ENCODE measurements around the gene PTGER2.

Gene PTGER2

DNA sequence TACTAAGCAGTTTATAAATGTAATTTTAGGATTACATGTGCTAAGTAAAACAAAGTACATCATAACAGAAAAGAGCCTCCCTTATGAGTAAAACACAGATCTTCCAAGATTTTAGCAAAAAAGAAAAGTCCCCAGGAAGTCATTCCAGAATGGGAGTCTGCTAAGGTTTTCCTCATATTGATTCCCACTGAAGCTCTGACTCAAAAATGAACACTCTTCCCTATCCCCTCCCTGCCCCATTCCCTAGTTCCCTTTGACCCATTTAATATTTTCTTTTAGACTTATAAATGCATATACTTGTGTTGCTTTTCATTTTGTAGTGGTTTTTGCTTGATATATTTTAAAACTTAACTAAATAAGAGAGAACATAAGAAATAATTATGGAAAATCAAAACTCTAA, 40.1 kb downstream of the PTGER2 start:
- H3K4me3 ChIP-seq (ENCODE audit: low read depth, low read length), result no peak overlapping the region
- TF ChIP-seq, protein P1, sequence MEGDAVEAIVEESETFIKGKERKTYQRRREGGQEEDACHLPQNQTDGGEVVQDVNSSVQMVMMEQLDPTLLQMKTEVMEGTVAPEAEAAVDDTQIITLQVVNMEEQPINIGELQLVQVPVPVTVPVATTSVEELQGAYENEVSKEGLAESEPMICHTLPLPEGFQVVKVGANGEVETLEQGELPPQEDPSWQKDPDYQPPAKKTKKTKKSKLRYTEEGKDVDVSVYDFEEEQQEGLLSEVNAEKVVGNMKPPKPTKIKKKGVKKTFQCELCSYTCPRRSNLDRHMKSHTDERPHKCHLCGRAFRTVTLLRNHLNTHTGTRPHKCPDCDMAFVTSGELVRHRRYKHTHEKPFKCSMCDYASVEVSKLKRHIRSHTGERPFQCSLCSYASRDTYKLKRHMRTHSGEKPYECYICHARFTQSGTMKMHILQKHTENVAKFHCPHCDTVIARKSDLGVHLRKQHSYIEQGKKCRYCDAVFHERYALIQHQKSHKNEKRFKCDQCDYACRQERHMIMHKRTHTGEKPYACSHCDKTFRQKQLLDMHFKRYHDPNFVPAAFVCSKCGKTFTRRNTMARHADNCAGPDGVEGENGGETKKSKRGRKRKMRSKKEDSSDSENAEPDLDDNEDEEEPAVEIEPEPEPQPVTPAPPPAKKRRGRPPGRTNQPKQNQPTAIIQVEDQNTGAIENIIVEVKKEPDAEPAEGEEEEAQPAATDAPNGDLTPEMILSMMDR (IDR thresholded peaks at IDR 0.05; ENCODE audit: borderline replicate concordance, insufficient read depth, low read depth, low read length), result no peak

DNA sequence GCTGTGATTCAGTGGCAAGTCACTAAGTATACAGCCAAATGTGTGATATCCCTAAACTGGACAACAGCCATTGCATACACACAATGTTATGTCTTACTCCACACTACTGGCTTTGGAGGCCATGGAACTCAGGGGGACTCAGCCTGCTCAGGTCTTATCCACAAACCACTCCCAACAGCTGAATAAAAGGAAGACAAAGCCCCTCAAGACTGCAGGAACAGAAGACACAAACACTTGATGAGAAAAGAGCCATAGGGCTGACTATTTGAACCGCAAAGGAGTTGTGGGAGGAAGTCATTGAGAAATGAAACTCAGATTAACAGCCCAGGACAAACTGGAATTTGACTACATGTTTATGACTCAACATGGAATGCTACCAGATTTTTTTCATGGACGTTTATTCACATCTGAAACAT, 40.9 kb downstream of the PTGER2 start:
- TF ChIP-seq, protein P1 (IDR thresholded peaks at IDR 0.05; ENCODE audit: borderline replicate concordance, insufficient read depth, low read depth, low read length), result no peak
- no peak overlapping the region for H3K4me3 ChIP-seq (ENCODE audit: low read depth, low read length)

DNA sequence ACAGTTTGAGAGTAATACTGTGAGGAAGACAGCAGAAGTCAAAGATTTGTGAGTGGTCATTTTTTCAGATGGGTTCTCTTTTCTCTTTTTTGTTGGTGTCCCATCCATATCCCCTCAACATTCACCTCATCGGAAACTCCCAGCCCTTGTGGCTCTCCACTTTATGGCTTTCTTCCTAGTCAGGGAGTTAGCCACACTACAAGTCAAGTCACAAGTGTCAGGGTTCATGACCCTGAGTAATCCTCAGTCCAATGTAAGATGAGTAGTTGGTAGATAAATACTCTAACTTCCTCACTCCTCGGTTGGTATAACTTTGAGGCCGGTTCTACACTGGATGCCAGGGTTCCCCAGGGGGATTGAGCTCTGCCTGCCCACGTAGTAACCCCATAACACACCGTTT, 41.4 kb downstream of the PTGER2 start:
- TF ChIP-seq, protein P1 (IDR thresholded peaks at IDR 0.05; ENCODE audit: borderline replicate concordance, insufficient read depth, low read depth, low read length), result no peak
- H3K4me3 ChIP-seq (ENCODE audit: low read depth, low read length), result no peak overlapping the region

DNA sequence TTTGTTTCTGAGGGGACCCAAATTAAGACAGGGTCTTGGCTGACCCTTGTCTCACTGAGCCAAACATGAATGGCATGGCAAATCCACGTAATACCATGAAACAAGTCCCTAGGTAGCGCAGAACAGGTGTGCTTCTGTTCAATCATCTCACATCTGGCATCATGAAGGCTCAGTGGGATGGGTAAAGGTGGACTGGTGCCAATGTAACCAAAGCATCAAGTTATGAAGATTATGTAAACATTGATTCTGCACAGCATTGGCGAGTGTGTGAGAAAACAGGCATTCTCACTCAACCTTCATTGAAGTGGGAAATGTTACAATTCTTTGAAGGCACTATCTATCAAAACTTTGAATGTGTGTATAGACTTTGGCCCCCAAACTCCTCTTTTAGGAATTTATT, 41.9 kb downstream of the PTGER2 start:
- no peak overlapping the region for H3K4me3 ChIP-seq (ENCODE audit: low read depth, low read length)
- TF ChIP-seq, protein P1 (IDR thresholded peaks at IDR 0.05; ENCODE audit: borderline replicate concordance, insufficient read depth, low read depth, low read length), result no peak

DNA sequence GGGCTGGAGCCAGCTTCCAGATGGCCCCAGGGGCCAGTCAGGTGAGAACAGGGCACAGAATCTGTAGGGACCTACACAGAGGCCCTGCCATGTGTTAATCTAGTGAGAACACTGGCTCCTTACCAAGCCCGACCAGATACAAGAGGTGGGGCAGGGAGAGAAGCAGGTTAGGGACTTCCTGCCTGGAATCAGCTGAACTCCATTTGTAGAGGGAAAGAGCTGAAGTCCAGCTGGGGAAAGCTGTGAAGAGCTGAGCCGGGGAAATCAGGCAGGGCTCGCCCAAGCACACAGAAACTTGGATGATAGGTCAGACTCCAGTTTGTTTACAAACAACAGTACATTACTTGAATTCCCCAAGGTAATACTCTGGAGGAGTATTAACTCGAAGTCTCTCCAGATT, 46.7 kb downstream of the PTGER2 start:
- H3K4me3 ChIP-seq (ENCODE audit: low read depth, low read length), result no peak overlapping the region
- TF ChIP-seq, protein P1 (IDR thresholded peaks at IDR 0.05; ENCODE audit: borderline replicate concordance, insufficient read depth, low read depth, low read length), result no peak

DNA sequence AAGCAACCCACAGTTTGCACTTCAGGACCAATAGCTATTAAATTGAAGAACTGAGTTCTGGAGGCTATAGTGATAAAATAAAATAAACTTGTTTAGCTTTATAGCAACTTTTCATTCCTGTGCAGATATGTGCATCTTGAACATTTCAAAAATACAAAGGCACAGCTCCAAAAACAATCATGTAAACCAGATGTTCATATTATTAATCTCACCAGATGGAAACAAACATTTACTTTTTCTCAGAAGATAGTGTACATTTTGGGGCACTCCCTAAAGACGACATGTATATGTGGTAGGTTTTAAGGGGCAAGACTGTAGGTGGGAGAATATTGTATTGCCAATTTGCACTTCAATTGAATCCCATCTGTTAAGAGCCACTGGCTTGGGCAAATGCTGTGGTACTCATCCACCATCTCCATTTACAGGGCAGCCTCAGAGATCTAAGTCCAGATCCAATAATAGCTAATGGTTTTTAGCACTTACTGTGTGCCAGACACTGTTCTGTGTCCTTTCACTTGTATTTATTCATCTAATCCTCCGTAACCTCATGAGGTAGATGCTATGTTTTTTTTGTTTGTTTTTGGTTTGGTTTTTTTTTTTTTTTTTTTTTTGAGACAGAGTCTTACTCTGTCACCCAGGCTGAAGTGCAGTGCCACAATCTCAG, 49.1 kb downstream of the PTGER2 start:
- TF ChIP-seq, protein P1 (IDR thresholded peaks at IDR 0.05; ENCODE audit: borderline replicate concordance, insufficient read depth, low read depth, low read length), result no peak
- H3K4me3 ChIP-seq (ENCODE audit: low read depth, low read length), result no peak overlapping the region

DNA sequence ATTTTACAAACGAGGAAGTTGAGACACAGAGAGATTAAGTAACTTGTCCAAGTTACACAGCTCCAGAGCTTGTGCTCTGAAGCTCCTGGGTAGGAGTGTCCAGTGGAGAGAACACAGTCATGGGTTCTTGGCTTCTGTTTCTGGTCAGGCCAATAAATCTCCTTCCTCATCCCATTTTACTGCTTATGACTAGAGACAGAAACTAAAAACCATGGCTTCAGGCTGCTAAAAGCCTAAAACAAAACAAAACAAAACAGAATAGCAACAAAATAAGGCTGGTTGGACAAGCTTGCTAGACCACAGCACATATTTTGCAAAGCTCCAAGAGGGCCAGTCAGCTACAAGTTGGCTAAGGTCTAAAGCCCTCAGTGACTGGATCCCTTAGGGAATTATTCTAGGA, 49.8 kb downstream of the PTGER2 start:
- TF ChIP-seq, protein P1 (IDR thresholded peaks at IDR 0.05; ENCODE audit: borderline replicate concordance, insufficient read depth, low read depth, low read length), result no peak
- H3K4me3 ChIP-seq (ENCODE audit: low read depth, low read length), result no peak overlapping the region

Measured in GM12875 (cell line).